H9 (cell line): Measurements from ENCODE around the gene AADACL3. TPM values are rescaled to one million over a fixed set of nuclear protein-coding genes. Genes with fewer than 3 reads are reported as not detected.

ENCODE experiments used
- DNase-seq: peaks from one replicate; pipeline ENCODE4 v3.0.0-alpha.2; 2017
- H2AFZ ChIP-seq: one replicate; pipeline ENCODE4 v1.6.1; 2013; ENCODE audit warnings: mild to moderate bottlenecking, low read length, control low read depth, moderate library complexity
- H2AK5ac ChIP-seq: 2 replicates; pipeline ENCODE4 v1.6.1; 2013; ENCODE audit warnings: low read length, control low read depth, mixed read lengths; ENCODE audit not compliant: insufficient read length
- H2BK120ac ChIP-seq: one replicate; pipeline ENCODE4 v1.6.1; 2013; ENCODE audit warnings: low read depth, mild to moderate bottlenecking, low read length, control low read depth, inconsistent platforms; ENCODE audit not compliant: poor library complexity, severe bottlenecking
- H2BK12ac ChIP-seq: 2 replicates; pipeline ENCODE4 v1.6.1; 2013; ENCODE audit warnings: low read length, control low read depth, mixed read lengths, low read depth; ENCODE audit not compliant: insufficient read length
- H2BK15ac ChIP-seq: 2 replicates; pipeline ENCODE4 v1.6.1; 2013; ENCODE audit warnings: low read depth, low read length, control low read depth
- H2BK20ac ChIP-seq: one replicate; pipeline ENCODE4 v1.6.1; 2013; ENCODE audit warnings: low read depth, mild to moderate bottlenecking, low read length, control low read depth, inconsistent platforms; ENCODE audit not compliant: poor library complexity, severe bottlenecking
- H2BK5ac ChIP-seq: 2 replicates; pipeline ENCODE4 v1.6.1; 2013; ENCODE audit warnings: low read length, control low read depth, mixed read lengths; ENCODE audit not compliant: insufficient read length
- H3K14ac ChIP-seq: 2 replicates; pipeline ENCODE4 v1.6.1; 2013; ENCODE audit warnings: low read length, control low read depth; ENCODE audit not compliant: insufficient read depth
- H3K18ac ChIP-seq: 2 replicates; pipeline ENCODE4 v1.6.1; 2013; ENCODE audit warnings: low read depth, mild to moderate bottlenecking, mixed read lengths, low read length, control low read depth; ENCODE audit not compliant: insufficient read length
- H3K23ac ChIP-seq: 2 replicates; pipeline ENCODE4 v1.6.1; 2013; ENCODE audit warnings: low read length, control low read depth, mixed read lengths, low read depth; ENCODE audit not compliant: insufficient read length
- H3K23me2 ChIP-seq: 2 replicates; pipeline ENCODE4 v1.6.1; 2013; ENCODE audit warnings: low read depth, mild to moderate bottlenecking, mixed read lengths, low read length, control low read depth; ENCODE audit not compliant: insufficient read length, poor library complexity, severe bottlenecking
- H3K27ac ChIP-seq: 2 replicates; pipeline ENCODE4 v1.5.1; 2013; ENCODE audit warnings: low read length, control low read depth, mixed read lengths, low read depth; ENCODE audit not compliant: insufficient read length
- H3K27me3 ChIP-seq: 2 replicates; pipeline ENCODE4 v1.6.1; 2013; ENCODE audit warnings: low read length, control low read depth, inconsistent platforms; ENCODE audit not compliant: insufficient read depth
- H3K4ac ChIP-seq: 2 replicates; pipeline ENCODE4 v1.6.1; 2013; ENCODE audit warnings: low read depth, mild to moderate bottlenecking, control low read depth, inconsistent platforms, low read length, moderate library complexity
- H3K4me1 ChIP-seq: 2 replicates; pipeline ENCODE4 v1.6.1; 2013; ENCODE audit warnings: low read length, control low read depth, inconsistent platforms; ENCODE audit not compliant: insufficient read depth
- H3K4me2 ChIP-seq: 2 replicates; pipeline ENCODE4 v1.6.1; 2013; ENCODE audit warnings: low read length, control low read depth, mixed read lengths; ENCODE audit not compliant: insufficient read length, insufficient read depth
- H3K56ac ChIP-seq: 2 replicates; pipeline ENCODE4 v1.6.1; 2013; ENCODE audit warnings: low read depth, mild to moderate bottlenecking, mixed read lengths, low read length, control low read depth; ENCODE audit not compliant: insufficient read length
- H3K79me1 ChIP-seq: 2 replicates; pipeline ENCODE4 v1.6.1; 2013; ENCODE audit warnings: low read depth, mild to moderate bottlenecking, moderate library complexity, low read length, control low read depth, inconsistent platforms; ENCODE audit not compliant: insufficient read depth, poor library complexity, severe bottlenecking
- H3K79me2 ChIP-seq: 2 replicates; pipeline ENCODE4 v1.6.1; 2013; ENCODE audit warnings: low read length, control low read depth, inconsistent platforms; ENCODE audit not compliant: insufficient read depth
- H3K9ac ChIP-seq: 2 replicates; pipeline ENCODE4 v1.6.1; 2013; ENCODE audit warnings: low read length, control low read depth, mixed read lengths; ENCODE audit not compliant: insufficient read length; ENCODE audit errors: extremely low read depth
- H3K9me3 ChIP-seq: one replicate; pipeline ENCODE4 v1.6.1; 2013; ENCODE audit warnings: low read depth, low read length, inconsistent platforms; ENCODE audit not compliant: control insufficient read depth
- H3T11ph ChIP-seq: one replicate; pipeline ENCODE4 v1.6.1; 2013; ENCODE audit warnings: mild to moderate bottlenecking, low read length, control low read depth, inconsistent platforms
- H4K20me1 ChIP-seq: one replicate; pipeline ENCODE4 v1.6.1; 2013; ENCODE audit not compliant: control insufficient read depth, insufficient read length, insufficient read depth
- H4K5ac ChIP-seq: 2 replicates; pipeline ENCODE4 v1.6.1; 2013; ENCODE audit warnings: low read depth, mild to moderate bottlenecking, mixed read lengths, low read length, control low read depth; ENCODE audit not compliant: insufficient read length
- H4K8ac ChIP-seq: replicated peaks from 2 replicates; pipeline ENCODE4 v1.6.1; 2013; ENCODE audit warnings: low read length, control low read depth, mixed read lengths, low read depth; ENCODE audit not compliant: insufficient read length
- H4K91ac ChIP-seq: 2 replicates; pipeline ENCODE4 v1.6.1; 2013; ENCODE audit warnings: low read depth, mild to moderate bottlenecking, moderate library complexity, mixed read lengths, low read length, control low read depth; ENCODE audit not compliant: insufficient read length
- H3K27ac Mint-ChIP-seq, 3 experiments: 2 replicates in 2 of 3; 3 replicates in 1 of 3; pipeline ENCODE4 v1.8.0; 2020 to 2021; ENCODE audit warnings: mixed read lengths in 3 of 3, mild to moderate bottlenecking in 1 of 3, moderate library complexity in 1 of 3
- H3K27me3 Mint-ChIP-seq: 2 replicates; pipeline ENCODE4 v1.8.0; 2021; ENCODE audit warnings: low read depth, mild to moderate bottlenecking, moderate library complexity, mixed read lengths
- H3K36me3 Mint-ChIP-seq, 3 experiments: 2 replicates in 2 of 3; 3 replicates in 1 of 3; pipeline ENCODE4 v1.8.0; 2020 to 2021; ENCODE audit warnings: low read depth in 3 of 3, mixed read lengths in 3 of 3; ENCODE audit not compliant: insufficient read depth in 1 of 3
- H3K4me1 Mint-ChIP-seq, 2 experiments: 2 replicates each; pipeline ENCODE4 v1.8.0; 2020; ENCODE audit warnings: mixed read lengths in 2 of 2
- H3K4me3 Mint-ChIP-seq, 2 experiments: 2 replicates in 1 of 2; 3 replicates in 1 of 2; pipeline ENCODE4 v1.8.0; 2020 to 2021; ENCODE audit warnings: mild to moderate bottlenecking in 2 of 2, mixed read lengths in 2 of 2, moderate library complexity in 1 of 2
- H3K9me3 Mint-ChIP-seq, 2 experiments: 2 replicates in 1 of 2; 3 replicates in 1 of 2; pipeline ENCODE4 v1.8.0; 2020; ENCODE audit warnings: mild to moderate bottlenecking in 2 of 2, mixed read lengths in 2 of 2, moderate library complexity in 1 of 2
- CTCF ChIP-seq: fragments of 200-600 bp; sonication (generic); conservative IDR thresholded peaks from 3 replicates; pipeline ENCODE4 v1.8.0; 2021; ENCODE audit warnings: antibody characterized with exemption, mild to moderate bottlenecking
- WGBS: extraction: QIAGEN DNeasy Blood & Tissue Kit; methylation state at CpG from one replicate; pipeline ENCODE4 v1.1.7; 2013; ENCODE audit warnings: missing lambda C conversion rate, low lambda C conversion rate, mixed read lengths; ENCODE audit not compliant: insufficient read length; ENCODE audit errors: extremely low coverage; 5-methylcytosine and 5-hydroxymethylcytosine counted together
- total RNA-seq: library from RNA; stranded (reverse); gene quantifications from 2 replicates; pipeline ENCODE4 v1.2.1, GENCODE V29; 2021

Gene AADACL3
- total RNA-seq, 1 experiment from 2014 or later: 0.22 TPM

GRCh38 chr1:12717301-12717838 lies 1.5 kb downstream of the AADACL3 start:
- H2AFZ ChIP-seq: no peak overlapping the region
- H3T11ph ChIP-seq: no peak overlapping the region
- no peak for TF ChIP-seq CTCF
- H3K4ac ChIP-seq: no peak overlapping the region
- no peak overlapping the region for H2BK20ac ChIP-seq
- no peaks in the 10 kb centered on the region for H3K9me3 Mint-ChIP-seq
- H3K27me3 Mint-ChIP-seq: peaks cover 3% of the 10 kb centered on the region; the same call in 1 of the 2 replicates
- no peak overlapping the region for H2AK5ac ChIP-seq
- peak overlapping the region; percentile 44 for H4K5ac ChIP-seq
- H3K14ac ChIP-seq: no peak overlapping the region; the same call in 1 of the 2 replicates
- H3K4me1 ChIP-seq: peaks cover 20% of the 10 kb centered on the region; the same call in 1 of the 2 replicates
- H4K20me1 ChIP-seq: no peaks in the 10 kb centered on the region
- H3K18ac ChIP-seq: no peak overlapping the region
- H3K23ac ChIP-seq: no peak overlapping the region
- peak; percentile 41 for DNase-seq
- peak overlapping the region; percentile 52 to 97 (median 53); a peak in 6 of 7 replicates for H3K27ac Mint-ChIP-seq
- H3K79me2 ChIP-seq: no peaks in the 10 kb centered on the region
- H4K91ac ChIP-seq: no peak overlapping the region
- H2BK12ac ChIP-seq: peak overlapping the region; percentile 33
- no peaks in the 10 kb centered on the region for H3K36me3 Mint-ChIP-seq
- no peak overlapping the region; a peak in 1 of 5 replicates for H3K4me3 Mint-ChIP-seq
- H3K9me3 ChIP-seq: no peaks in the 10 kb centered on the region
- no peak overlapping the region for H2BK15ac ChIP-seq
- no peak overlapping the region for H4K8ac ChIP-seq
- H3K4me1 Mint-ChIP-seq: peaks cover 66 to 75% of the 10 kb centered on the region in 2 experiments
- H3K9ac ChIP-seq: no peak overlapping the region
- peak overlapping the region; percentile 41 for H3K27ac ChIP-seq
- H3K4me2 ChIP-seq: peak overlapping the region; percentile 36
- no peaks in the 10 kb centered on the region for H3K23me2 ChIP-seq
- no peaks in the 10 kb centered on the region for H3K27me3 ChIP-seq
- H2BK120ac ChIP-seq: no peak overlapping the region
- WGBS: no CpG with 5 or more reads among the region's 7 CpGs
- H3K56ac ChIP-seq: no peak overlapping the region
- no peak overlapping the region for H2BK5ac ChIP-seq
- no peaks in the 10 kb centered on the region for H3K79me1 ChIP-seq
